ENCODE data around the gene PEBP1.

PEBP1 gene

DNA sequence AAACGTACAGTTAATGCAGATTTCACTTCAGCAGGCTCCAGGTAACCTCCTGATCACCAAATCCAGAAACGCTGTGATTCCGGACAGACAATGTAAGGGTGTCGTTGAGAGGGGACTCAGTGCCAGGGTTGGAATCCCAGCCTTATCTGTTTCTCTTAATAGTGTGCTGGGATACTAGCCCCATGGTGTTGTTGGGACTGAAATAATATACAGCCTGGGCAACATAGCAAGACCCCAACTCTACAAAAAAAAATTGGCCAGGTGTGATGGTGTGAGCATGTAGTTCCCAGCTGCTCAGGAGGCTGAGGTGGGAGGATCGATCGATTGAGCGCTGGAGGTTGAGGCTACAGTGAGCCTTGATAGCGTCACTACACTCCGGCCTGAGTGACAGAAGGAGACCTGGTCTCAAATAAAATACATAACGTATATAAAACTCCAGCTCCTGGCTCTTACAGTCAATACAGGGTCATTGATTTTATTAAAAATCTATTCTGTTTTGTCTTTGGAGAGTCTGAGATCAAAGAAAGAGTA lies 1.3 kb downstream of the PEBP1 start:
- no peak for DNase-seq

DNA sequence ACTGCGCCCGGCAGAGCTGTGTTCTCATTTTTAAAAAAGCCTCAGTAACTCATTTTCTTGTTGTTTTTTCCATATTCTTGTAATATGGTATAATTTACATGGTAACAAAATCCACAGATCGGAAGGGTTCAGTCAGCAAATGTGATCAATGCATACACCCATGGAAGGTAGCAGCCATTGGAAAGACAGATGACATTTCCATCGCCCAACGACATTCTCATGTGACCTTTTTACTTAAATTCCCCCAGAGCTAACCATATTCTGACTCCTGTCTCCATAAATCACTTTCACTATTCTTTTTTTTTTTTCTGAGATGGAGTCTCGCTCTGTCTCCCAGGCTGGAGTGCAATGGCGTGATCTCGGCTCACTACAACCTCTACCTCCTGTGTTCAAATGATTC lies 4.9 kb downstream of the PEBP1 start:
- DNase-seq = no peak

DNA sequence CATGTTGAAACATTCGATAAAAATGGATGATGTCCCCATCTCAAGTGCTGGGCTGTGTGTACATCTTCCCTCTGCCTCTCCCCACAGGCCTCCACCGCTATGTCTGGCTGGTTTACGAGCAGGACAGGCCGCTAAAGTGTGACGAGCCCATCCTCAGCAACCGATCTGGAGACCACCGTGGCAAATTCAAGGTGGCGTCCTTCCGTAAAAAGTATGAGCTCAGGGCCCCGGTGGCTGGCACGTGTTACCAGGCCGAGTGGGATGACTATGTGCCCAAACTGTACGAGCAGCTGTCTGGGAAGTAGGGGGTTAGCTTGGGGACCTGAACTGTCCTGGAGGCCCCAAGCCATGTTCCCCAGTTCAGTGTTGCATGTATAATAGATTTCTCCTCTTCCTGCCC lies 8.6 kb downstream of the PEBP1 start:
- DNase-seq = no peak

DNA sequence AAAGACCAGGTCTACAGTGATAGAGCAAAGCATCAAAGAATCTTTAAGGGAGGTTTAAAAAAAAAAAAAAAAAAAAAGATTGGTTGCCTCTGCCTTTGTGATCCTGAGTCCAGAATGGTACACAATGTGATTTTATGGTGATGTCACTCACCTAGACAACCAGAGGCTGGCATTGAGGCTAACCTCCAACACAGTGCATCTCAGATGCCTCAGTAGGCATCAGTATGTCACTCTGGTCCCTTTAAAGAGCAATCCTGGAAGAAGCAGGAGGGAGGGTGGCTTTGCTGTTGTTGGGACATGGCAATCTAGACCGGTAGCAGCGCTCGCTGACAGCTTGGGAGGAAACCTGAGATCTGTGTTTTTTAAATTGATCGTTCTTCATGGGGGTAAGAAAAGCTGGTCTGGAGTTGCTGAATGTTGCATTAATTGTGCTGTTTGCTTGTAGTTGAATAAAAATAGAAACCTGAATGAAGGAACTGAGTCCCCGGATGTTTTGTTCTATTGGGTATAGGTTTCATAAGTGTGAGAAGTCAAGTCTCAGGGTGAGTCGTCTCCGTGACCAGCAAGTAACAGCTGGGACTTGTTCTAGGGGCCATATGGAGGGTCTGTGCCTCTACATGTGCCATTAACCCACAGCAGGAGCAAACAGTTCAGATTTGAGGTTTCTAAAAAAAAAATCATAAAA lies 9.3 kb downstream of the PEBP1 start:
- no peak for DNase-seq

DNA sequence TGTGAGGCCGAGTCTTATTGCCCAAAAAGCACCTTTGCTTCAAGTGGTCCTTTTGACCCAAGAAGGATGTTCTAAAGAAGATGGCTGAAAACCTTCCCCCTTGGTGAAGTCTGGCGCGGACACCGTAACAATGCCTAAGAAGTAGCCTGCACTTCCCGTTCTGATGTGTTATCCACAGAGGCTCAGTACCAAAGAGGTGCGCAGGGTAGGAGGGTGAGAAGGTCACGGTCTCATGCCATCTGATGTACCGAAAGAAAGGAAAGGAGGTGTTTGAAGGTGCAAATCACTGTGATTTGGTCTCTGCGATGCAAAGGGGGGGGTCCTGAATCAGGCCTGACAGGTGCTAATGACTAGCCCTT lies 9.9 kb downstream of the PEBP1 start:
- no peak for DNase-seq

DNA sequence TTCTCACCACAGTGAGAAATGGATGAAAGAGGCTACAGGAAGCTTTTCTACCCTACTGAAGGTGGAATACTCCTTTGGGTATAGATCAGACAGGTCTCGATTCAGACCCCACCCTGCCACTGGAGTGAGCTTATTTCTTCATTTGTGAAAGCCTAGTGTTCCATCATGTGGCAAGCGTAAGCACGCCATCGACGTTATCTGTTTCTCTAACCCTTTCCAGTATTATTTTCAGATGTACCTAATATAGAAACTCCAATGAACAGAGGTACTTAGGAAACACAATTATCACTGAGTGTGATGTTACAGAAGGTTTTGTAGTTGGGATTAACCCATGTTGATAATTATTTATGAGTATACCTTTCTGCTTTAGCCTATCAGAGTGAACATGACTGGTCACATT lies 12.4 kb downstream of the PEBP1 start:
- no peak for DNase-seq

DNA sequence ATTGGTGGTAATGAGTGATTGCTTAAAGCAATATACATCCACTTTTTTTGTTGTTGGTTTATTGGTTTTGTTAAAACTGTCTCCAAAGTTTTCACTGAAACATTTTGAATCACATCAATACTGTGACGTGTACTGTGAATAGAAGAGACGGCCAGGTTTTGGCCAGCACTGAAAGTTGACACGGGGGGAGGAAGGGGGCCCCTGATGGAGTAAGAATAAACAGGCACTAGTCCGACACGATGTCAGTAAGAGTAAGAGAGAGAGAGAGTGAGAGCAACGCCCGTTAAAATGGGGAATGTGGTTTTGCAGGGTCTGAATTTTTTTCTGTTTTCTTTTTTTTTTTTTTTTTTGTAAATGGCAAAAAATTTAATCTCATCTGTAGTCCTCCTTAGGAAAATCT lies 14.7 kb downstream of the PEBP1 start:
- DNase-seq = no peak

DNA sequence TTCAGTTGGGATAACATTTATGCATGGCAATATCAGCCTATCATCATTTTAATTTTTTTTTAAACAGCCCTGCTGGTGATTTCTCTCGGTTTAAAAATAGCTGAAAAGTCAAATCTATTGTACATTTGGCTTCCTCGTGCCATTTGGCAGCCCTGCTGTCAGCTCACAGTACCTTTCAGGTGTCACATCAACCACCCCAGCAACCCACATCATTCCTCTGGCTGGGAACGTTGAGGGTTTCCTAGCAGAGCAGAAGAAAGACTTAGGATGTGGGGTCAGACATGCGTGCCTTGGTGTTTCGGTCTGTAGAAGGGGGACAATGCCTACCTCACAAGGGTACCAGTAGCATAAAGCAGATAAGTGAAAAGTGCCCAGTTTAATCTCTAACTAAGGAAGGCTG lies 15.8 kb downstream of the PEBP1 start:
- DNase-seq = no peak

DNA sequence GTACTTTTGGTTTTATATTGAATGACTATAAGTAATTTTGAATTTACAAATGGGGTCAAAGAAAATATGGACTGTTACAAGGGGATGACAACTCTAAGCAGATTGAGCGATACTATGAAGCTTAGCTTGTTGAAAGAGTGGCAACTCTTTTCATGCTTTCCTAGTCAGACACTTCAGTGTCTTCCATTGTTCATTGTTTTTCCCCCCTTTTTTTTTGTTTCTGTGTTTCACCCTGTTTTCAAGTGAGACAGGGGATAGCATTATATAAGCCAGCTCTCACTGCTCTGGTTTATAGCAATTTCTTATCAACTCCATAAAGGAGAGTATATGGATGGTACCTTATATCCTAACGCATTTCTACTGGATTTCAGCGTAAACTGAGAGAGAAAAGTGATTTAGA lies 24.6 kb downstream of the PEBP1 start:
- DNase-seq = no peak

DNA sequence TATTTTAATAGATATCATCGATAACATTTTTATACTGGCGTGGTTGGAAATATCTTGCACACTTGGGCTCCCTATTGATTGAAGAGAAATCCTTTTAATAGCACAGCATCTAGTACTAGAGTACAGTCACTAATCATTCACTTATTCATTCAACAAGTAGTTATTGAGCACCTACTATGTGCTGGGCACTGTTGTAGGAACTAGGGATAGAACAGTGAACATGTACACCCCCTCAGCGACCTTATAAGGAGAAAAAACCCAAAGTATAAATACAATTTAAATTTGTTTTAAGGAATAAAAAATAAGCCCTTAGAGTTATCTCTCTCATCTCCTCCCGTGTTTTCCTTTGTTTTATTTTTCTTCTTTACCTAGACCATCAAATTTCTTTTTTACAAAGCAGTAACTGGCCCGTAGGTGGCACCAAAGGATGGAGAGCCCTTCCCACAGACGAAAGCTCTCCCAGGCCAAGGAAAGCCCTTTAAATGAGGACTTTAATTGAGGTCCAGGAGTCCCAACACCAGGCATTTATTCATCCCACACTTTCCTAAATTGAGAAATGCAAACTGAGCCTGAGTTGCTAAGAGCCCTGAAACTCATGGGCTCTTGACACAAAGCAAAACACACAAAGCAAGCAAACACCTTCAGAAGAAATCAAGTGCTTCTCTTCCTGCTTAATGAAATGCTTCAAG lies 29.0 kb downstream of the PEBP1 start:
- DNase-seq = no peak

DNA sequence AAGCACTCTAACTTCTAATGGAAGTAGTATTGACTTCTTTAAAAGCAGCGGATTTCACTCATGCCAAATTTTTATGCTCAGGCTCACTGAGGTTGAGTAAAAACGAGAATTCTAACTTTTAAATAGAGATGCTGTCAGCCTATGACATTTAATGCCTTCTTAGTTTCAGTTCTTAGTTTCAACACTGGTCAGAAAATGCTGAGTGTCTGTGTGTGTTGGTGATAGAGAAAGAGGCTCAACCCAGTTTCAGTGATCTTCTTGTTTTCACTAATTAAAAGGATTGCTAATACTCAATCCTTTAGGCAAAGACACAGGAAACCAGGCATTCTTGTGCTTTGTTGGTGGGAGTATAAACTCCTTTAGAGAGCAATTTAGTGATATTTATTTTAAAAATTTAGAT lies 31.0 kb downstream of the PEBP1 start:
- DNase-seq = no peak

DNA sequence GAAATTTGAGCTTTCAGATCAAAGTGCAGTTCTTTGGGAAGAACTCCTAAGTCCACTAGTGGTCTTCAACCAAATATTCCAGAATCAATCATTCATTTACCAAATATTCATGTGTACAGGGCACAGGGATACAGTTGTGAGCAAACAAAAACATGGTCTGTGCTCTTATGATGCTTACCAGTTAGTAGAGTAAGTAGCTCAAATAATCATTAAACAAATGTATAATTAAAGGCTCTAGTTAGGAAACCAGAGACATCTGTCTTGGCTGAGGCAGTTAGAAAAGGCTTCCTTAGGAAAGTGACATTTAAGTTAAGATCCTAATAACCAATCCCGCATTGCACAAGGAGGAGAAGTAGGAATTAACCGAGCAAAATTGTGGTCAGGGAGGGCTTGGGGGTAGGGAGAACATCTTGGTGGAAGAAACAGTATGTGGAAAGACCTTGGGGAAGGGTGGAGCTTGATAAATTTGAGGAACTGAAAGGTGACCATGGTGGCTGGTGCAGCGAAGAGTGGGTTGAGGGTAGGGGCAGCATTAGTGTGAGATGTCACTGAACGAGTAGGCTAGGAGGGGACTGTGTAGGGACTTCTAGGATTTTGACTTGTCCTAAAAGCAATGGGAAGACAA lies 40.0 kb downstream of the PEBP1 start:
- no peak for DNase-seq

DNA sequence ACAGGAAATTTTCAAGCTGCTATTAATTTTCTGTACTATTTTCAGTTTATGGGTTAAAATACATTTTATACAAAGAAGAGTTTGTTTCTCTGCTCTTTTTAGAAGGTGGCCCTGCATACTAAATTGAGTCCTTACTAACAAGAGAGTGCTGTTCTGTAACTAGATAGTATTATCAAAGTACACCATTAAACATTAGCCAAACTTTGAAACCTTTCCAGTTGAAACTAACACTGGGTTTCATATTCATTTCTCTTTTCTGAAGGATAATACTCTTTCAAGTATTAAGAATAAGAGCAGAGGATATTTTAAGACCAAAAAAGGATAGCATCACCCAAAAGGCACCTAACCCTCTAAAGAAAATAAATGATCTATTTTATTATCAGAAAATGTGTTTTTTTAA lies 47.2 kb downstream of the PEBP1 start:
- no peak for DNase-seq

DNA sequence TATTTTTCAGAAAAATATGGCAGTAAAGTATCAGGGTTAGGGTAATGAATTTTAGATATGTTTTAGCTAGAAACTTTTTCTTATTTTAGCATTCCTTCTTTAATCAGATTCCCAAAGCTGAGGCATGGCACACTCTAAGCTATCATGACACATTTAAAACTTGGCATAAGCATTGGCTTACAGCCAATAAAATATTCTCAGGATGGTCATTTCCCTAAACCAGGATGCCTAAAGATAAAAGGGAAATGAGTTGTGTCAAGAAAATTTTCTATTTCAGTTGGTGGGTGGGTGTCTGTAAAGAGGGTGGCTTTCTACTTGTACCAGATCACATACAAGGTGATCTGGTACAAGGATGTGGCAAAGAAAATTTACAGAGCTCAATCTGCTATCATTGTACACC lies 47.8 kb downstream of the PEBP1 start:
- DNase-seq = no peak

DNA sequence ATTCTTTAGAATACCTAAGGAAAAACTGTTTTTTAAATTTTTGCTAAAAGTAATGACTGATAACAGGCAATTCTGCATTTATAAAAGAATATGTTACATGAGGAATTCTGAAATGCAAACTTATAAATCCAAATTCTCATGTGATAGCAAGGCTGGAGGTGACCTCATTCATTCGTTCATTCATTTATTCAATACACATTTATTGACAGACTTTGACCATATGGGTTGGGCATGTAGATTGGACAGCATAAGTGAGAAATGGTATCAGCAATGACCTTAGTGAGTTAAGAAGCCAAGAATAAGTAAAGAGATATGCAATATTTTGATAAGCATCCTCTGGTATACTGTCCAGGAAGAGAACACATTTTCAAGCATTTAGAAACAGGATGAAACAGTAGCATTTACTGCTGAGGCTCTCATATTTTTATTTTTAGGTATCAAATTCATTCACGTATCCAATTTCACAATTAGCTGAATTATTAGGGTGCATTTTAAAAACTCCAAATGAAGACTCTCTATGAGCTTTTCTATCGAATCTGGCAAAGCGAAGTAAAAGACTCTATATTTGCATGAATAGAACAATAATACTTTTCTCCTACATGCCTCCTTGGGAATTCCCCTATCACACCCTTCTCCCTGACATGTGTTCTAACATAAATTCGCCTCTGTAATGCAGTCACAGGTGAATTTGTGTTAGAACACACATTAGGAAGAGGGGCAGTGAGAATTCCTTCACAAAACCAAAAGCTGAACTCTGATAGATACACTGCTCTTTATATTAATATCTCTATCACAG lies 49.9 kb downstream of the PEBP1 start:
- no peak for DNase-seq

DNA sequence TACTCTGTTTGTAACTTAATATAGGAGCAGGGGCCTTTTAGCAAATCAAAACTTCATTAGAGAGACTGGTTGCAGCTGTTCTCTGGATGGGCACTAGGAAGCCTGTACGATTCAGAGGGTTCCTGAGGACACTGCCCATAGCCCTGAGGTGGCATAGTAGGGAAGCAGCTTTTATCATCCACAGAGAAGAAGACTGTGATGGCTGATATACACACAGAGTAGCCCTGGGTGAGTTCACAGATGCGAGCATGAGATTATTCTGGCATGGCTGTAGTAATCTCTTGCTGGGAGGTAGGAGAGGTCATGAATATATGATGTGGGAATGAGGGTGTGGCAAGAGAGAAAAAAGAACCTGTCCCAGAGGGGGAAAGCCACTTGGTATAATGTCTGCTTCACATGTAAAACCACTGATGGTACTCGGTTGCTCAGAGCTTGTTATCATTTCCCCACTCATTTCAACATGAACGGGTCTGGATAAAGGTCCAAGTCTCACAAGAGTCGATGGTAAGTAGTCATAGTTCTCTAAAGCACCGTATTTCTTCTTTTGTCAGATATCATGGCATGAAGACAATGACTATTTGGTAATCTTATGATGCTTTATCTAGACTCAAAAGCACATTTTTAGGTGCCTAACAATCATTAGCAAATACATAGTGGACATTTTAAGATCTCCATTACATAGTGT lies 52.0 kb downstream of the PEBP1 start:
- no peak for DNase-seq

DNA sequence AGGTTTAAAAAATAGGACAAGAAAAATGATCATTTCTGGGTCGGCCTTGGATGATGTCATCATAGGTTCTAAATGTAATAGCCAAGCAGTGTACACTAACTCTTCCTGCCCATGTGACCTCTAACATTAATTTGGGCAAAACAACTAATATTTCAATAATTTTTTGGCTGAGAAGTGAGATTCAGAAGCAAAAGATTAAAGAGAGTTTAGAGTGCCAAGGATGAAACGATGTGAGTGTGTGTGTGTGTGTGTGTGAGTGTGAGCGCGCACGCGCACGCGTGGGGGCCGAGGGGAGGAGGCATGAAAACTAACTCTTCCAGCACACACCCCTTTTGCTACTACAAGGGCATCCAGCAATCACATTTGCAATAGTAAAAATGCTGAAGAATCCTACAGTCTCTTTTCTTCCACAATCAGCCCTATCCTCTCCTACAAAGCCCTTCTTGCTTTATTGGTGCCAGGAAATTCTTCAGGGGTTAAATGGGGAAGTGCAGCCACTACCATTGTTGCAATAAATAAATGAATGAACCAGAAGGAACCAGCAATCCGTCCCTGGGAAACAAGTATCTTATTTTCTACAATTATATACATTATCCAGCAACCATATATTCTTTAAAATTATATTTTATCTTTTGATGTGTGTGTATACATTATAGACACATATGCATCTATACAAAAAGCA lies 52.9 kb downstream of the PEBP1 start:
- DNase-seq = no peak

DNA sequence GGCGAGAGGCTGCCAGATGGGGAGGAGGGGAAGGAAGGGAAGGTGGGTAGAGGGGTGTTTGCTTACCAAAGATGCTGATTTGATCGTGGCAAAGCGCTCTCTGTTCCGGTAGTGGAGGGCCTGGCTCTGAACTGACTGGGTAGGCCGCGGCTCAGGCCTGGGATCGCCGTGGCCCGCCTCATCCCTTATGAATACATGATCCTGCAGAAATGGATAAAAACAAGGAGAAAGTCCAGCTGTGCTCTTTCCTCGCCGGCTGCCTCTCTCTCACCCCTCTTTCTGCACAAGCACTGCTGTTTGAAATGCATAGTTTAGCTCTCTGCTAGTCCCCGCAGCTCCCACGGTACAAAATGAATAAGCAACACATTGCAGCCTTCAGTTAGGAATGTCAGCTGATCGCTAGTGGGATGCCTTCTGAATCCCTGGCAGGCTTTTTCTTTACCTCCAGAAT lies 53.8 kb downstream of the PEBP1 start:
- DNase-seq = no peak

DNA sequence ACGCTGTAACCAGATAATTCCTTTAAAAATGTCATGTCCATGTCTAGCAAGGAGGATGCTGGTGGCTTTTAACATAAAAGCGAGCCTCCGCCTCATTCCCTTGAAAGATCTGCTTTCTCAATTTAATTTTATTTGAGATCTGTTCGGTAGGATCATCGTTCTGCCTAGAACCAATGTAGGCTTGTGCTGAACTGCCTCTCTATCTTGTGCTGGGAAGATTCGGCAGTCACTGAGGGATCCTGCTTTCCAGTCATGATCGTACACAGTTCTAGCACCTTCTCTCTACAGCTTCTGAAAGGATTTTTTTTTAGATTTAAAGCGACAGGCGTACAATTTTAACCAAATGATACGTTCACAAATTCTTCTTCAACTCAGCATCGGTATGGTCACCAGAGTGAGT lies 54.3 kb downstream of the PEBP1 start:
- no peak for DNase-seq

DNA sequence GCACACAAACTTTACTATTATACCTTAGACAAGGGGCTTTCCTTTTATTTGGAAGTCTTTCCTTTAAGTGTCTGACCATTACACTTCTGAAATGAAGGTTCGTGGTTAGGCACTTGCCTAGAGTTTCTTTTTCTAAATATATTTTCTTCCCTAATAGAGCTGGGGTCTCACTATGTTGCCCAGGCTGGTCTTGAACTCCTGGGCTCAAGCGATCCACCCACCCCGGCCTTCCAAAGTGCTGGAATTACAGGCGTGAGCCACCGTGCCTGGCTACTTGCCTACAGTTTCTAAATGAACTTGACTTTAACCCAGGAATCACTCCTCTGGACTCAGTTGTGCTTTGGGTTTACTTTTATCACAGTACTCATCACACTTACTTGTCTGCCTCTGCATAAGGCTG lies 57.6 kb downstream of the PEBP1 start:
- no peak for DNase-seq

DNA sequence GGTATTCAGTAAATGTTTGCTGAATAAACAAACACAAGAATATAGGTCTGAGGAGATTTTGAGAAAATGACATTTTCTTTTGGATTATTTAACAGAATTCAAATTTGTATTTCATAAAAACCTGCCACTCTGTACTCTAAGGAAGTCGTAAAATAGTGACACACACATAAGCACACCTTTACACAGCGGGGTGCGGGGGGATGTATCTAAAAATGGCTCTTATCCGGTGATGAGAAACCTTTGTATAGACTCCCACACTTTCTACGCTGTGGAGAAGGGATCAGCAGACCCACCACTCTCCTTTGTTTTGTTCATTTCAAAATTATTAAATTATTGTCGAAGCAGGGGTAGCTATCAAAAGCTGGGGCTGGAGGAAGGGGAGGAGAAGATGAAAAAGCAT lies 58.0 kb downstream of the PEBP1 start:
- no peak for DNase-seq

Data from CD4-positive, alpha-beta T cell treated with Interleukin-21 for 1 hour (primary cell).